T-helper 17 cell (primary cell): ENCODE measurements around the gene WFDC12. TPM values are rescaled to one million over a fixed set of nuclear protein-coding genes. Genes with fewer than 3 reads are reported as not detected.

Experiments used
- ATAC-seq: fragments of 150-1000 bp; cut with Tn5 transposase; 2 replicates; pipeline ENCODE4 v1.10.0; 2021; ENCODE audit warnings: mild to moderate bottlenecking, moderate library complexity
- DNase-seq, 3 donors: peaks; one replicate each; pipeline versions ENCODE4 v3.0.0 to v3.0.0-alpha.2; 2020 to 2021
- H3K9me3 ChIP-seq: one replicate; pipeline ENCODE4 v1.7.0; 2013; ENCODE audit warnings: low read length, mild to moderate bottlenecking; ENCODE audit not compliant: control insufficient read depth, poor library complexity, severe bottlenecking
- H3K27ac Mint-ChIP-seq: one replicate; pipeline ENCODE4 v1.8.0; 2022; ENCODE audit warnings: mild to moderate bottlenecking, moderate library complexity, mixed read lengths
- H3K27me3 Mint-ChIP-seq: one replicate; pipeline ENCODE4 v1.8.0; 2022; ENCODE audit warnings: mixed read lengths
- H3K36me3 Mint-ChIP-seq: one replicate; pipeline ENCODE4 v1.8.0; 2022; ENCODE audit warnings: low read depth, mixed read lengths
- H3K4me1 Mint-ChIP-seq: one replicate; pipeline ENCODE4 v1.8.0; 2022; ENCODE audit warnings: mild to moderate bottlenecking, mixed read lengths
- H3K4me3 Mint-ChIP-seq: one replicate; pipeline ENCODE4 v1.8.0; 2022; ENCODE audit warnings: mild to moderate bottlenecking, moderate library complexity, mixed read lengths
- total RNA-seq, 4 donors: library from RNA in 2 of 4; stranded (reverse) in 2 of 4; gene quantifications; one replicate each; pipeline ENCODE4 v1.2.3 and lab custom pipeline; 2022 to 2026

WFDC12 gene
- total RNA-seq, 2 donors from 2014 or later: not detected

GRCh38 chr20:45138561-45139300, 14.5 kb upstream of the WFDC12 start:
- Mint-ChIP-seq H3K27me3 (peaks cover 17% of the 10 kb centered on the region), H3K36me3 (peaks cover 4% of the 10 kb centered on the region), H3K4me1 (no peaks in the 10 kb centered on the region), H3K27ac (no peak overlapping the region), H3K4me3 (no peak overlapping the region)
- H3K9me3 ChIP-seq: no peaks in the 10 kb centered on the region
- peak in 1 of 3 donors; percentile 38 for DNase-seq
- ATAC-seq: no peak

DNA sequence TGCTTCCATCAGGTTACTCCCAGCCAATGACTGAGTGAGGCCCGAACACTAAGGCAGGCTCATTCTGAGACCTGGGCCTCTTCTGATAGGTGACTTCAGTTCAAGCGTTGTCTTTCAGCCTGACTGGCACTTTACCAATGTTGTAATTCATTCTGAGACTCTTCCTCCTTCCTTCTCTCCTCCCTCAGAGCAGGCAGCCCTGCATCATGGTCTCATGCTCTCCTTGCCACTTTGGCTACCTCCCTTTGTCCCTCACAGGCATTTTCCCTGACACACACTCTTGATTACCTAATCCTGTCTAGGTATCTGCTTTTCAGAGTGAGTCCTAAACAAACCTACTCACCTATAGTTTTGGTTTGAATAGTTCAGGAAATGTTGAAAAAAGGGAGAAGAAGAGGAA, 12.6 kb upstream of the WFDC12 start:
- peaks cover 4% of the 10 kb centered on the region for H3K36me3 Mint-ChIP-seq
- ATAC-seq (no peak), DNase-seq (no peak)
- H3K4me1 Mint-ChIP-seq: no peaks in the 10 kb centered on the region
- H3K27ac Mint-ChIP-seq: no peak overlapping the region
- no peak overlapping the region for H3K4me3 Mint-ChIP-seq
- H3K27me3 Mint-ChIP-seq: peaks cover 31% of the 10 kb centered on the region
- no peaks in the 10 kb centered on the region for H3K9me3 ChIP-seq

DNA sequence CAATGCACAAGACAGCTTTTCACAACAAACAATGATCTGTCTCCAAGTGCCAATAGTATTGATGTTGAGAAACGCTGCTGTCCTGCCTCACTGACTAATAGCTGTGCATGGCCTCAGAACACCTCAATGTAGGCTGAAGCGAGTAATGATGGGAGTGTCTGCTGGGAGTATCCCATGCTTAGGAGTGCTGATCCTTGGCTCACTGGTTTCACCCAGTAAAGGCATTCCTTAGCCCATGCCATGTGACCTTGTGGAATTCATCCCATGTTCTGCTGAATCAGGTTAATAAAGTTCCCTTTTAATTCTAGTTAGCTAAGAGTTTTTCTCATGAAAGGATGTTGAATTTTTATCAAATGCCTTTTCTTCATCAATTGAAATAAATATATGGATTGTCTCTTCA, 3.8 kb upstream of the WFDC12 start:
- no peaks in the 10 kb centered on the region for H3K9me3 ChIP-seq
- ATAC-seq: no peak
- no peak for DNase-seq
- no peak overlapping the region for H3K27ac Mint-ChIP-seq
- no peak overlapping the region for H3K4me3 Mint-ChIP-seq
- peaks cover 74% of the 10 kb centered on the region for H3K27me3 Mint-ChIP-seq
- peaks cover 4% of the 10 kb centered on the region for H3K36me3 Mint-ChIP-seq
- no peaks in the 10 kb centered on the region for H3K4me1 Mint-ChIP-seq

GRCh38 chr20:45121388-45121787, 2.9 kb downstream of the WFDC12 start:
- H3K36me3 Mint-ChIP-seq: peaks cover 5% of the 10 kb centered on the region
- ATAC-seq: no peak
- no peak overlapping the region for H3K27ac Mint-ChIP-seq
- no peak for DNase-seq
- peaks cover 45% of the 10 kb centered on the region for H3K27me3 Mint-ChIP-seq
- no peak overlapping the region for H3K4me3 Mint-ChIP-seq
- peaks cover 2% of the 10 kb centered on the region for H3K4me1 Mint-ChIP-seq
- H3K9me3 ChIP-seq: no peaks in the 10 kb centered on the region

- DNase-seq (no peak), ATAC-seq (no peak)
- H3K9me3 ChIP-seq: no peaks in the 10 kb centered on the region
- Mint-ChIP-seq H3K4me3 (no peak overlapping the region), H3K36me3 (peaks cover 5% of the 10 kb centered on the region), H3K27ac (no peak overlapping the region), H3K4me1 (peaks cover 7% of the 10 kb centered on the region), H3K27me3 (peaks cover 35% of the 10 kb centered on the region)
Observed at GRCh38 chr20:45119556-45120266, 4.6 kb downstream of the WFDC12 start.

GRCh38 chr20:45118028-45118427, 6.2 kb downstream of the WFDC12 start:
- H3K27me3 Mint-ChIP-seq: peaks cover 27% of the 10 kb centered on the region
- H3K36me3 Mint-ChIP-seq: peaks cover 3% of the 10 kb centered on the region
- no peaks in the 10 kb centered on the region for H3K9me3 ChIP-seq
- DNase-seq (no peak), ATAC-seq (no peak)
- H3K4me1 Mint-ChIP-seq: peaks cover 9% of the 10 kb centered on the region
- H3K4me3 Mint-ChIP-seq: no peak overlapping the region
- no peak overlapping the region for H3K27ac Mint-ChIP-seq

GRCh38 chr20:45117581-45117980, 6.7 kb downstream of the WFDC12 start:
- Mint-ChIP-seq H3K27ac (no peak overlapping the region), H3K4me1 (peaks cover 9% of the 10 kb centered on the region), H3K4me3 (no peak overlapping the region), H3K36me3 (peaks cover 2% of the 10 kb centered on the region), H3K27me3 (peaks cover 27% of the 10 kb centered on the region)
- no peaks in the 10 kb centered on the region for H3K9me3 ChIP-seq
- DNase-seq: no peak
- ATAC-seq: no peak

DNA sequence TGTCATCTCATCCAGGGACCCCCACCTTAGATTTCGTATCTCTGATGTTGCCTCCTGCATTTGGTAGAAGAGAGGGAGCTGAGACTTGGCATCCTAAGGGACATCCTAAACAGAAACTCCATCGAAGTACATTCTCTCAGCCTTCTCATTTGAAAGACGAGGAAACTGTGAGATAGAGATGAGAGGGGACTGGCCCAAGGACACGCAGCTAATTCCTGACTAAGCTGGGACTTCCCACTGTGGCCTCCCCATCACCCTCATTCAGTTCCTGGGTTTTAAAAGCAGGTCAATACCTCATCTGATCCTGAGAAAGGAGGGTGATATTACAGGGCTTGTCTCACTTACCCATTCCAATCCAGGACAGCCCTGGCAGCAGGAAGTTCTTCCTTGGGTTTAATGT, 8.4 kb downstream of the WFDC12 start:
- DNase-seq: no peak
- H3K4me1 Mint-ChIP-seq: peaks cover 10% of the 10 kb centered on the region
- H3K36me3 Mint-ChIP-seq: no peaks in the 10 kb centered on the region
- H3K4me3 Mint-ChIP-seq: no peak overlapping the region
- H3K9me3 ChIP-seq: no peaks in the 10 kb centered on the region
- peaks cover 17% of the 10 kb centered on the region for H3K27me3 Mint-ChIP-seq
- no peak for ATAC-seq
- H3K27ac Mint-ChIP-seq: no peak overlapping the region

- Mint-ChIP-seq H3K27ac (no peak overlapping the region), H3K4me1 (peaks cover 11% of the 10 kb centered on the region), H3K4me3 (no peak overlapping the region), H3K27me3 (peaks cover 13% of the 10 kb centered on the region), H3K36me3 (no peaks in the 10 kb centered on the region)
- no peaks in the 10 kb centered on the region for H3K9me3 ChIP-seq
- ATAC-seq: no peak
- no peak for DNase-seq
Observed at GRCh38 chr20:45115386-45115774, 8.9 kb downstream of the WFDC12 start.

DNA sequence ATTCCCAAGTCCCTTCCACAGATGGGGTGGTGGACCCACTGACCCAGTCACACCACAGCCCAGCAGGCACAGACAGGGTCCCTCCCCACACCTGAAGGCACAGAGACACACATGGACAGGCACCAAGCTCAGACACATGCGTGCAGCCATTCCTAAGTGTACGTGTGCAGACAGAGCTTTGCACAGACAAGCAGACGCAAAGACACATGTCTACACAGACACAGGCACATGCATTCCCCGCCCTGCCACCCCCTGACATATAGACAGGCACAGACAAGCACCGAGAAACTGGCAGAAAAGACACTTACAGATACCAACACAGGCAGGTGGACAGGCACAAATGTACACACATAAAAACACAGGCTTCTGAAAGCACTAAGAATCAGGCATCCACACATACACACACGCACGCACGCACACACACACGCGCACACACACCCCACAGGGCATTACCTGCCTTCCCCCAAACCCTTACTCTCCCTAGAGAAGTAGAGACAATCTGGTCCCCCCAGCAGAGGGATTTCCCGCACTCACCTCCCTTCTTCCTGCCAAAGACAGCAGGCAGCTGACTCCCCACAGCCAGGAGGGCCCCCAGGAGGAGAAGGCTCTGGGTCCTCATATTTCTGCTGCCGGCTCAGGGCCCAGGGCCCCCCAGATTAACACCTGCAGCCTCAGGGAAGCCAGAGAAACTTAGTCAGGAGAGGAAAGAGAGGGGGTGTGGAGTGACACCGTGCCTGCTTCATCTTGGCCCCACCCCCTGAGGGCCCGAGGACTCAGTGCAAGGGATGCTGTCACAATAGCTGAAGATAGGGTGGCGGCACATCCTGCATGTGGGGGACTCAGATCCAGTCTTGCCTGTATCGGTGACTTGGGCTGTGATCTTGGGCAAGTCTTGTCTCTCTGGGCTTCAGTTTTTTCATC, 9.5 kb downstream of the WFDC12 start, which contains the start of gene WFDC5:
WFDC5 (minus strand) TSS at position 710 of the 921 bp plus-strand sequence; CDS start at position 619, 91 bp downstream.
- H3K9me3 ChIP-seq: no peaks in the 10 kb centered on the region
- H3K36me3 Mint-ChIP-seq: no peaks in the 10 kb centered on the region
- H3K27ac Mint-ChIP-seq: no peak within 1 kb of the TSS
- DNase-seq (no peak), ATAC-seq (peak; percentile 42)
- peaks cover 8% of the 10 kb centered on the region for H3K27me3 Mint-ChIP-seq
- peaks cover 11% of the 10 kb centered on the region for H3K4me1 Mint-ChIP-seq
- peak within 1 kb of the TSS; percentile 36 for H3K4me3 Mint-ChIP-seq

DNA sequence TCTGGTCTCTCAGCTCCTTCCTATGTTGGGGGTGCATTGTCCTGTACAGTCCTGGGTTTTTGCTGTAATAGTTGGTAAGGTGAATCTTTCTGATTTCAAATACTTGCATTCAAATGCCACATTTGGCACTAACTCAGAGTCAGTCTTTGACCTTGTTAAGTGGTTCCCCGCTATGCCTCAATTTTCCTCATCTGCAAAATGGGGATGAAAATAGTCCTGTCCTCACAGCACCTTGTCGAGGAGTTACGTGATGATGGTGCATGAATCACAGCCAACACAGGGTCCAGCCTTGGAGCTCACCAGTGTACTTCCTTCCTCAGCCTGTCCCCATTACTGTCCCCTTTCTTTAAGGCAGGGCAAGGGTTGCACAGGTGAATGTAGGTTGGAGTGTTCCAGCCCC, 10.4 kb downstream of the WFDC12 start:
- DNase-seq (no peak), ATAC-seq (no peak)
- H3K27ac Mint-ChIP-seq: no peak overlapping the region
- H3K4me3 Mint-ChIP-seq: no peak overlapping the region
- H3K9me3 ChIP-seq: no peaks in the 10 kb centered on the region
- peaks cover 11% of the 10 kb centered on the region for H3K27me3 Mint-ChIP-seq
- H3K4me1 Mint-ChIP-seq: peaks cover 11% of the 10 kb centered on the region
- no peaks in the 10 kb centered on the region for H3K36me3 Mint-ChIP-seq

DNA sequence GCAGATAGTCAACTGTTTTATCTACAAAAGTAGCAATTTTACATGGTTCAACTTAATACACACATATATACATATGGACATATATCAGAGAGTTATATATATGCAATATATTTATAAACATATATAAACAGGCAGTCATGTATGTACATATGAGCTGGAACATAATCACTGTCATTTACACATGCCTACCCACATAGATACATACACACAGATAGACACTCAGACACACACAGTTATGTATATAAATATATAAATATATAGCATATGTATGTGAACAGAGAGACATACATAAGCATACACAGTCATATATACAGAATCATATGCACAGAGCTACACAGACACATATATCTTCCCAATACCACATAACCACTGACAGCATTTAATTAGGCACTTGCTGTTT, 11.5 kb downstream of the WFDC12 start:
- H3K27me3 Mint-ChIP-seq: peaks cover 11% of the 10 kb centered on the region
- no peak overlapping the region for H3K4me3 Mint-ChIP-seq
- DNase-seq: no peak
- H3K27ac Mint-ChIP-seq: no peak overlapping the region
- ATAC-seq: no peak
- H3K36me3 Mint-ChIP-seq: no peaks in the 10 kb centered on the region
- H3K4me1 Mint-ChIP-seq: peaks cover 11% of the 10 kb centered on the region
- H3K9me3 ChIP-seq: no peaks in the 10 kb centered on the region
